Upper lobe of left lung (tissue), 6 donors: ENCODE data around the gene STMN1. TPM values are rescaled to one million over a fixed set of nuclear protein-coding genes. Genes with fewer than 3 reads are reported as not detected.
A peak's percentile ranks its signal among the peaks of the same experiment; 100 is the strongest.

Experiments used
- ATAC-seq, 2 donors: fragments of 200-7000 bp; cut with Tn5 transposase; one replicate each; pipeline ENCODE4 v1.9.1; 2022; ENCODE audit warnings: mild to moderate bottlenecking in 2 of 2, moderate library complexity in 2 of 2; ENCODE audit not compliant: low FRiP score in 2 of 2
- DNase-seq, 2 donors: peaks; one replicate each; pipeline ENCODE4 v3.0.0-alpha.2; 2019 to 2020
- H3K27ac ChIP-seq, 4 donors: fragments of 200-600 bp; sonication (generic); one replicate each; pipeline ENCODE4 v1.5.1; 2016 to 2019
- H3K27me3 ChIP-seq, 4 donors: fragments of 200-600 bp; sonication (generic); one replicate each; pipeline ENCODE4 v1.5.1; 2017 to 2019
- H3K36me3 ChIP-seq, 4 donors: fragments of 200-600 bp; sonication (generic); one replicate each; pipeline ENCODE4 v1.5.1; 2016 to 2019
- H3K4me1 ChIP-seq, 4 donors: fragments of 200-600 bp; sonication (generic); one replicate each; pipeline ENCODE4 v1.5.1; 2018 to 2019
- H3K4me3 ChIP-seq, 4 donors: fragments of 200-600 bp; sonication (generic); one replicate each; pipeline ENCODE4 v1.5.1; 2017 to 2019; ENCODE audit warnings: mild to moderate bottlenecking in 2 of 4, moderate library complexity in 1 of 4
- H3K9me3 ChIP-seq, 4 donors: fragments of 200-600 bp; sonication (generic); one replicate each; pipeline ENCODE4 v1.5.1; 2018 to 2019
- CTCF ChIP-seq, 6 experiments: fragments of 450-650 bp in 4 of 6; fragments of 200-600 bp in 2 of 6; sonication (generic) in 2 of 6; IDR thresholded peaks; one replicate each; pipeline ENCODE4 v1.5.1; 2016 to 2019; ENCODE audit warnings: antibody characterized with exemption in 6 of 6
- EP300 ChIP-seq, 4 donors: sonication (generic); formaldehyde crosslinking; IDR thresholded peaks; one replicate each; pipeline ENCODE4 v1.5.1; 2017; ENCODE audit warnings: antibody characterized with exemption in 4 of 4, control low read depth in 2 of 4
- POLR2A ChIP-seq, 4 donors: fragments of 450-650 bp; IDR thresholded peaks; one replicate each; pipeline ENCODE4 v1.5.1; 2016 to 2017; ENCODE audit warnings: antibody characterized with exemption in 4 of 4, mild to moderate bottlenecking in 2 of 4
- POLR2AphosphoS5 ChIP-seq, 2 donors: sonication (generic); formaldehyde crosslinking; IDR thresholded peaks; one replicate each; pipeline ENCODE4 v1.5.1; 2017; ENCODE audit warnings: antibody characterized with exemption in 2 of 2
- WGBS, 2 donors: methylation state at CpG; one replicate each; pipeline ENCODE4 v1.1.5; 2017 to 2018; 5-methylcytosine and 5-hydroxymethylcytosine counted together
- total RNA-seq, 6 donors: library from RNA; depleted of rRNA in 4 of 6; stranded (reverse); fragments of >200 nt in 4 of 6; gene quantifications; one replicate each; pipeline versions ENCODE4 v1.1.0 to v1.2.1, GENCODE V29; 2016 to 2021
- donor health status: DM: no; HTN: no; CAD: no; lungs with moderate emphysema.
- donor health status: DM: no; HTN: yes; CAD: no; lungs with severe emphysema.

STMN1 gene
- total RNA-seq, 6 donors from 2014 or later = 38.3 to 103 (median 52.2) TPM

GRCh38 chr1:25869909-25870606 is 36.2 kb downstream of the STMN1 start:
- no peaks in the 10 kb centered on the region for H3K9me3 ChIP-seq
- no peak overlapping the region for H3K4me3 ChIP-seq
- no peak for ATAC-seq
- TF ChIP-seq POLR2AphosphoS5 (IDR thresholded peaks at IDR 0.05) = no peak
- TF ChIP-seq CTCF (IDR thresholded peaks at IDR 0.05) = no peak
- TF ChIP-seq EP300 (IDR thresholded peaks at IDR 0.05) = no peak
- TF ChIP-seq POLR2A (IDR thresholded peaks at IDR 0.05) = no peak
- DNase-seq = no peak
- no peaks in the 10 kb centered on the region for H3K27me3 ChIP-seq
- peaks cover 34 to 48% (median 36%) of the 10 kb centered on the region in 4 donors for H3K4me1 ChIP-seq
- 74 to 76% methylated on average over 5 to 6 of the region's 6 CpGs for WGBS, 2 donors
- H3K27ac ChIP-seq = no peak overlapping the region
- H3K36me3 ChIP-seq = no peaks in the 10 kb centered on the region

- Histone ChIP-seq H3K27me3 (no peaks in the 10 kb centered on the region), H3K9me3 (no peaks in the 10 kb centered on the region), H3K4me1 (peaks cover 16 to 24% (median 17%) of the 10 kb centered on the region in 4 donors), H3K27ac (peak overlapping the region in 2 of 4 donors; percentile 24 to 31), H3K4me3 (no peak overlapping the region), H3K36me3 (peaks cover 0 to 10% (median 2%) of the 10 kb centered on the region in 4 donors)
- ATAC-seq (no peak), DNase-seq (no peak)
- TF ChIP-seq CTCF (IDR thresholded peaks at IDR 0.05) (no peak), EP300 (IDR thresholded peaks at IDR 0.05) (no peak), POLR2AphosphoS5 (IDR thresholded peaks at IDR 0.05) (no peak), POLR2A (IDR thresholded peaks at IDR 0.05) (no peak)
- WGBS, 2 donors = 56 to 67% methylated on average over 9 of the region's 9 CpGs
Observed at GRCh38 chr1:25867210-25867991, 38.8 kb downstream of the STMN1 start.

- WGBS, 2 donors = 69 to 78% methylated on average over 1 of the region's 1 CpG
- Histone ChIP-seq H3K9me3 (no peaks in the 10 kb centered on the region), H3K36me3 (peaks cover 0 to 10% (median 2%) of the 10 kb centered on the region in 4 donors), H3K4me3 (no peak overlapping the region), H3K27me3 (no peaks in the 10 kb centered on the region), H3K4me1 (peaks cover 6 to 19% (median 8%) of the 10 kb centered on the region in 4 donors), H3K27ac (no peak overlapping the region)
- DNase-seq (no peak), ATAC-seq (no peak)
- TF ChIP-seq POLR2A (IDR thresholded peaks at IDR 0.05) (no peak), EP300 (IDR thresholded peaks at IDR 0.05) (no peak)
Observed at GRCh38 chr1:25866288-25866687, 39.9 kb downstream of the STMN1 start.

- no peak for ATAC-seq
- H3K4me1 ChIP-seq = peaks cover 13 to 27% (median 18%) of the 10 kb centered on the region in 4 donors
- TF ChIP-seq POLR2A (IDR thresholded peaks at IDR 0.05) = no peak
- no peak for TF ChIP-seq CTCF (IDR thresholded peaks at IDR 0.05)
- TF ChIP-seq POLR2AphosphoS5 (IDR thresholded peaks at IDR 0.05) = no peak
- no peak overlapping the region for H3K4me3 ChIP-seq
- H3K9me3 ChIP-seq = no peaks in the 10 kb centered on the region
- no peaks in the 10 kb centered on the region for H3K27me3 ChIP-seq
- DNase-seq = no peak
- 64 to 78% methylated on average over 3 of the region's 3 CpGs for WGBS, 2 donors
- peaks cover 0 to 10% (median 2%) of the 10 kb centered on the region in 4 donors for H3K36me3 ChIP-seq
- H3K27ac ChIP-seq = no peak overlapping the region
Observed at GRCh38 chr1:25864434-25864833, 41.8 kb downstream of the STMN1 start.

- H3K27me3 ChIP-seq = no peaks in the 10 kb centered on the region
- peaks cover 18 to 32% (median 24%) of the 10 kb centered on the region in 4 donors for H3K4me1 ChIP-seq
- TF ChIP-seq POLR2A (IDR thresholded peaks at IDR 0.05) = no peak
- TF ChIP-seq POLR2AphosphoS5 (IDR thresholded peaks at IDR 0.05) = no peak
- TF ChIP-seq CTCF (IDR thresholded peaks at IDR 0.05) = no peak
- no peak for TF ChIP-seq EP300 (IDR thresholded peaks at IDR 0.05)
- peak in 1 of 2 donors; percentile 52 for DNase-seq
- no peak for ATAC-seq
- no peak overlapping the region for H3K4me3 ChIP-seq
- WGBS, 2 donors = 92 to 94% methylated on average over 22 to 24 of the region's 25 CpGs
- no peak overlapping the region for H3K27ac ChIP-seq
- no peaks in the 10 kb centered on the region for H3K9me3 ChIP-seq
- peaks cover 0 to 10% (median 2%) of the 10 kb centered on the region in 4 donors for H3K36me3 ChIP-seq
Observed at GRCh38 chr1:25863486-25864262, 42.5 kb downstream of the STMN1 start.
